Subcutaneous adipose tissue (tissue), 4 donors: ENCODE measurements around the gene KRT6B. TPM values are rescaled to one million over a fixed set of nuclear protein-coding genes. Genes with fewer than 3 reads are reported as not detected.

ENCODE experiments used
- total RNA-seq, 4 donors: library from RNA; depleted of rRNA; stranded (reverse); fragments of >200 nt; gene quantifications; one replicate each; pipeline ENCODE4 v1.1.0, GENCODE V29; 2016
- TF ChIP-seq, protein P1 (sequence below): fragments of 450-650 bp; IDR thresholded peaks from one replicate; pipeline ENCODE4 v1.5.1; 2016; ENCODE audit warnings: low read depth, mild to moderate bottlenecking, control low read depth, antibody characterized with exemption, moderate library complexity

KRT6B gene
- total RNA-seq, 4 donors from 2014 or later: not detected

DNA sequence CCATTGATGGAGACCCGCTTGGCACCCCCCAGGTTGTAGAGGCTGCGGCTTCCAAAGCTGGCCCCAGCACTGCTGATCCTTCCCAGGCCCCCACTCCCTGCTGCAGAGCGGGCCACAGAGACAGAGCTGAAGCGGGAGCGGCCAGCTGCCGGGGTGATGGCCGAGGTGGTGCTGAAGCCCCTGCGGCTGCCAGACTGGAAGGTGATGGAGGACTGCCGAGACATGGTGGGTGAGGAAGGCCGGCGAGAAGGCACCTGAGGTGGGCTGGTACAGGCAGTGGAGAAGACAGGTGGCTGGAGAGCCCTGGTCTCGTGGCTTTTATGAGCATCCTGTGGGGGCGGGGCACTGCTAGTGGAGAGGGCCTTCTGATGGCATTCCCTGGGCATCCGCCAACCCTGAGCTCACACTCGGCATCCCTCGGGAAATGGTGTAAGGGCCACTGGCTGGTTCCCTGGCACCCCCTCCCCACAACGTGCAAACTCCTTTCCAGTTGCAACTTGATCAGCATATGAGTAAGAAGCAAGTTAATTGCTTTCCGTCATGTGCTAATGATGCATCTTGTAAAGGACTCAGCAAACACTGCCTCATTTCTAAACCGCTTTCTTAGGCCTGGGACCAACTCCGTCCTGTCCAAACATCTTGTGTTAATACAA is 17.7 kb downstream of the KRT6B start, which contains the start of gene KRT75:
Gene KRT75 (minus strand): TSS at position 291 of the 653 bp plus-strand sequence. CDS start 67 bp downstream, at position 224.
- TF ChIP-seq, protein P1, sequence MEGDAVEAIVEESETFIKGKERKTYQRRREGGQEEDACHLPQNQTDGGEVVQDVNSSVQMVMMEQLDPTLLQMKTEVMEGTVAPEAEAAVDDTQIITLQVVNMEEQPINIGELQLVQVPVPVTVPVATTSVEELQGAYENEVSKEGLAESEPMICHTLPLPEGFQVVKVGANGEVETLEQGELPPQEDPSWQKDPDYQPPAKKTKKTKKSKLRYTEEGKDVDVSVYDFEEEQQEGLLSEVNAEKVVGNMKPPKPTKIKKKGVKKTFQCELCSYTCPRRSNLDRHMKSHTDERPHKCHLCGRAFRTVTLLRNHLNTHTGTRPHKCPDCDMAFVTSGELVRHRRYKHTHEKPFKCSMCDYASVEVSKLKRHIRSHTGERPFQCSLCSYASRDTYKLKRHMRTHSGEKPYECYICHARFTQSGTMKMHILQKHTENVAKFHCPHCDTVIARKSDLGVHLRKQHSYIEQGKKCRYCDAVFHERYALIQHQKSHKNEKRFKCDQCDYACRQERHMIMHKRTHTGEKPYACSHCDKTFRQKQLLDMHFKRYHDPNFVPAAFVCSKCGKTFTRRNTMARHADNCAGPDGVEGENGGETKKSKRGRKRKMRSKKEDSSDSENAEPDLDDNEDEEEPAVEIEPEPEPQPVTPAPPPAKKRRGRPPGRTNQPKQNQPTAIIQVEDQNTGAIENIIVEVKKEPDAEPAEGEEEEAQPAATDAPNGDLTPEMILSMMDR: no peak

DNA sequence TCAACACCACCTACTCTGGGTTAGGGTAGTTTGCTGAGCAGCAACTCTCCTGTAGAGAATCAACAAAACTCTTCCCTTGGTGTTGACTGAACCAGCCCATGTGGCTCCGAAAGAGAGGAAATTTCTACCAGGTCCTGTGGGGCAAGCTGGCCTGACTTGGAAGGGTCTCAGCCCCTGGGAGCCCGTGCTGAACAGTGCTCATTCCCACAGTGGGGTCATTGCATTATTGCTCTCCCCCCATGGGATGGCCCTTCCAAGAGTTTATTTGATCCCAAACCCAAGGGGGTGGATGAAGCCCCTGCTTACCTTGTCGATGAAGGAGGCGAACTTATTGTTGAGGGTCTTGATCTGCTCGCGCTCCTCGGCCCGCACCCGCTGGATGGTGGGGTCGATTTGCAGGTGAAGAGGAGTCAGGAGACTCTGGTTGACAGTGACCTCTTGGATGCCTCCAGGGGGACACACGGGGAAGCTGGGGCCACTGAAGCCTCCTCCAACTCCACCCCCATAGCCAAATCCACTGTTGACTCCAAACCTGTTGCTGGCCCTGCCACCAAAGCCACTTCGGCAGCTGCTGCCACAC is 18.4 kb downstream of the KRT6B start:
- TF ChIP-seq, protein P1: no peak

- TF ChIP-seq, protein P1: no peak
Observed at GRCh38 chr12:52432559-52433207, 19.3 kb downstream of the KRT6B start.

DNA sequence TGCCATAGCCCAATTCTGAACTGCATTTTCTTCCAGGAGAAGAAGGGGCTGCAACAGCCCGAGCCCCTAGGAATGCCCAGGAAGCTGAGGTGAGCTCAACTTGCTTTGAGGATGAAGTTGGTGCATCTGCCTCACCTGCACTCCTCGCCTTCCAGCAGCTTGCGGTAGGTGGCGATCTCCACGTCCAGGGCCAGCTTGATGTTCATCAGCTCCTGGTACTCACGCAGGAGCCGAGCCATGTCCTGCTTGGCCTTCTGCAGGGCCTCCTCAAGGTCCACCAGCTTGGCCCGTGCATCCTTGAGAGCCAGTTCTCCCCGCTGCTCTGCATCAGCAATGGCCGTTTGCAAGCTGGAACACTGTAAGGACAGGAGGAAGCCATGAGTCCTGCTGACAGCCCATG is 23.8 kb downstream of the KRT6B start:
- TF ChIP-seq, protein P1: no peak

DNA sequence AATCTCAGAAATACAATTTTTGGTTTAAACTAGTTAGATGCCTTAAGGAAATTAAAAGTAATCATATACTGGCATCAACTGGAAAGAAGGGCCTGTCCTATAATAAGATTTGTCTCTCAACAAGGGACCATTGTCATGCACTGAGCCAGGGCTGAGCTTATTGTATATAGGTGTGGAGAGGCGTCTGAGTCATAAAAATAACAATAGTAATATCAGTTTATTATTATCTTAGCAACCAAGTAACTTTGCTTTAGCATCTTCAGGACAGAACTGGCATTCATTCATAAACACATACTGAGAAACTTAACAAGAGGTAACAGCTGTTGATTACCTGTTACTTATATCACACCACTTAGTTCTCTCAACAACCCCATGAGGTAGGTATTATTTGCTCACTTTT is 24.9 kb downstream of the KRT6B start:
- TF ChIP-seq, protein P1: no peak

DNA sequence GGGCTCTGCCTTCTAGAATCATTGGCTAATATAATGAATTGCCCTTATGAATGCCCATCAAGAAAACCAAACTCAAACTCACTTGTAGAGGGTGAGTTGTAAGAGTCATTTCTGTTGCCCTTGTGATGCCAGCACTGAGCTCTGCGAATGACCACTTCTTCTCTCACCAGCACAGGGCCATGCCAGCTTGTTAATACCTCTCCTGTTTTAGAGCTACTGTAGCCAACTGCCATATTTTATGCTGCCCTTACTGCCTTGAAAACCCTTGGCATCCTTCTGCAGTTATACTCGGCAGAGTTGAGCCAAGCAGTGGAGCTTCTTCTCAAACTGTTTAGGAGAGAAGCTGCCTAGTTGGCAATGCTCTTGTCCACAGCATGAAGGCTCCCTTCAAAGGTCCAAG is 25.9 kb downstream of the KRT6B start:
- TF ChIP-seq, protein P1: no peak

DNA sequence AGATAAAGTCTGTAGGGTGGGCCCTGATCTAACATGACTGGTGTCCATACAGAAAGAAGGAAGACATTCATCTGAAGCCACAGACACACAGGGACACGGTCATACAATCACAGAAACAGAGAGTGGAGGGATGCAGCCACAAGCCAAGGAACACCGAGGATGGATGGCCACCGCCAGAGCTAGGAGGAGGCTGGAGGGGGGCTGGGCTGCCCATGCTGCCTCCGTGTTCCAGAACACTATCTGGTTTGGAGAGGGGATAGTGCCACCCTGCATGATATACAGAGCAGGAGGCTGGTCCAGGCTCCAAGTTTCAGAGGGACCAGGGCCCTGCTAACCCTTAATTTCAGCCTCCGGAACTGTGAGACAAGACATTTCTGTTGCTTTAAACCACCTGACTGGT is 26.5 kb downstream of the KRT6B start:
- TF ChIP-seq, protein P1: no peak
